Activated CD4-positive, alpha-beta T cell treated with anti-CD3 and anti-CD28 coated beads, Interleukin-2, amount 10 ng/mL, durations not matched to agents 24 days and 14 days (primary cell): ENCODE results near the gene NKX2-2. TPM values are rescaled to one million over a fixed set of nuclear protein-coding genes. Genes with fewer than 3 reads are reported as not detected.
A peak's percentile ranks its signal among the peaks of the same experiment; 100 is the strongest.

Experiments used
- DNase-seq: peaks from one replicate; pipeline ENCODE4 v3.0.0; 2022
- H3K27ac Mint-ChIP-seq: one replicate; pipeline ENCODE4 v1.8.0; 2022; ENCODE audit warnings: mild to moderate bottlenecking, mixed read lengths
- H3K27me3 Mint-ChIP-seq: one replicate; pipeline ENCODE4 v1.8.0; 2022; ENCODE audit warnings: mixed read lengths
- H3K36me3 Mint-ChIP-seq: one replicate; pipeline ENCODE4 v1.8.0; 2022; ENCODE audit warnings: low read depth, mild to moderate bottlenecking, mixed read lengths
- H3K4me1 Mint-ChIP-seq: one replicate; pipeline ENCODE4 v1.8.0; 2021; ENCODE audit warnings: mixed read lengths
- H3K4me3 Mint-ChIP-seq: one replicate; pipeline ENCODE4 v1.8.0; 2022; ENCODE audit warnings: mild to moderate bottlenecking, moderate library complexity, mixed read lengths
- H3K9me3 Mint-ChIP-seq: one replicate; pipeline ENCODE4 v1.8.0; 2021; ENCODE audit warnings: mixed read lengths
- intact Hi-C: fragments of 100-400 bp; cut with micrococcal nuclease; formaldehyde crosslinking; loops from one replicate; pipeline ENCODE4 v1.15.1; 2023
- total RNA-seq: library from RNA; stranded (reverse); gene quantifications from 2 replicates; pipeline ENCODE4 v1.2.3, GENCODE V29; 2022

NKX2-2 gene
- total RNA-seq, 1 donor from 2014 or later: not detected

GRCh38 chr20:21517566-21518277 lies 3.9 kb upstream of the NKX2-2 start:
- DNase-seq: no peak
- H3K4me3 Mint-ChIP-seq: peak overlapping the region; percentile 33

GRCh38 chr20:21516861-21517565 lies 3.1 kb upstream of the NKX2-2 start:
- no peak overlapping the region for H3K4me3 Mint-ChIP-seq
- H3K36me3 Mint-ChIP-seq: peaks cover 9% of the 10 kb centered on the region
- peaks cover 9% of the 10 kb centered on the region for H3K9me3 Mint-ChIP-seq
- peak overlapping the region; percentile 45 for H3K27ac Mint-ChIP-seq
- H3K27me3 Mint-ChIP-seq: peaks cover 75% of the 10 kb centered on the region
- no peak for DNase-seq
- peaks cover 19% of the 10 kb centered on the region for H3K4me1 Mint-ChIP-seq
- intact Hi-C loops: loop anchor here (5.0 kb wide), 1 partner anchor 1065 kb away; the partner anchor contains the start of gene FOXA2

More at GRCh38 chr20:21517566-21518277, 3.9 kb upstream of the NKX2-2 start:
- peaks cover 17% of the 10 kb centered on the region for H3K4me1 Mint-ChIP-seq
- intact Hi-C loops: loop anchor here (2.0 to 5.0 kb wide), 2 partner anchors 191 to 1065 kb away; partner anchors contain the start of gene FOXA2
- H3K27me3 Mint-ChIP-seq: peaks cover 72% of the 10 kb centered on the region
- peak overlapping the region; percentile 74 for H3K27ac Mint-ChIP-seq
- H3K9me3 Mint-ChIP-seq: peaks cover 9% of the 10 kb centered on the region
- H3K36me3 Mint-ChIP-seq: peaks cover 9% of the 10 kb centered on the region

- intact Hi-C loops: loop anchor here (5.0 kb wide), 1 partner anchor 1066 kb away; the partner anchor contains the start of gene FOXA2
- Mint-ChIP-seq H3K36me3 (peaks cover 9% of the 10 kb centered on the region), H3K9me3 (peaks cover 9% of the 10 kb centered on the region), H3K4me1 (peaks cover 21% of the 10 kb centered on the region), H3K27ac (peak overlapping the region; percentile 42), H3K27me3 (peaks cover 77% of the 10 kb centered on the region), H3K4me3 (no peak overlapping the region)
- no peak for DNase-seq
These were observed 2.3 kb upstream of the NKX2-2 start for GRCh38 chr20:21516180-21516567.

GRCh38 chr20:21515300-21516179 lies 1.7 kb upstream of the NKX2-2 start:
- H3K27ac Mint-ChIP-seq: peak overlapping the region; percentile 25
- peaks cover 17% of the 10 kb centered on the region for H3K4me1 Mint-ChIP-seq
- H3K4me3 Mint-ChIP-seq: no peak overlapping the region
- H3K36me3 Mint-ChIP-seq: peaks cover 6% of the 10 kb centered on the region
- intact Hi-C loops: loop anchor here (5.0 kb wide), 1 partner anchor 1067 kb away; the partner anchor contains the start of gene FOXA2
- no peak for DNase-seq
- H3K27me3 Mint-ChIP-seq: peaks cover 74% of the 10 kb centered on the region
- peaks cover 7% of the 10 kb centered on the region for H3K9me3 Mint-ChIP-seq

- Mint-ChIP-seq H3K27ac (no peak overlapping the region), H3K27me3 (peaks cover 74% of the 10 kb centered on the region), H3K4me1 (peaks cover 22% of the 10 kb centered on the region), H3K9me3 (peaks cover 7% of the 10 kb centered on the region), H3K4me3 (no peak overlapping the region), H3K36me3 (peaks cover 6% of the 10 kb centered on the region)
- intact Hi-C loops: loop anchor here (5.0 kb wide), 1 partner anchor 1068 kb away; the partner anchor contains the start of gene FOXA2
- DNase-seq: no peak
These were observed 838 bp upstream of the NKX2-2 start for GRCh38 chr20:21514553-21515251.

GRCh38 chr20:21513181-21513663 lies 642 bp downstream of the NKX2-2 start:
- Mint-ChIP-seq H3K4me3 (no peak overlapping the region), H3K36me3 (peaks cover 8% of the 10 kb centered on the region), H3K9me3 (peaks cover 10% of the 10 kb centered on the region), H3K27ac (peak overlapping the region; percentile 48), H3K27me3 (peaks cover 73% of the 10 kb centered on the region), H3K4me1 (peaks cover 26% of the 10 kb centered on the region)
- DNase-seq: no peak
- intact Hi-C loops: loop anchor here (2.0 kb wide), 1 partner anchor 188 kb away; no protein-coding TSS in a partner anchor

- DNase-seq: peak; percentile 63
- intact Hi-C loops: loop anchor here (2.0 kb wide), 1 partner anchor 188 kb away; no protein-coding TSS in a partner anchor
- Mint-ChIP-seq H3K4me1 (peaks cover 24% of the 10 kb centered on the region), H3K36me3 (peaks cover 9% of the 10 kb centered on the region), H3K27ac (peak overlapping the region; percentile 48), H3K27me3 (peaks cover 73% of the 10 kb centered on the region), H3K9me3 (peaks cover 10% of the 10 kb centered on the region), H3K4me3 (no peak overlapping the region)
These were observed 1.2 kb downstream of the NKX2-2 start for GRCh38 chr20:21512634-21513180.

GRCh38 chr20:21511850-21512633 lies 1.8 kb downstream of the NKX2-2 start:
- DNase-seq: peak; percentile 65
- intact Hi-C loops: loop anchor here (2.0 kb wide), 1 partner anchor 189 kb away; no protein-coding TSS in a partner anchor
- H3K9me3 Mint-ChIP-seq: peaks cover 10% of the 10 kb centered on the region
- H3K36me3 Mint-ChIP-seq: peaks cover 9% of the 10 kb centered on the region
- H3K4me3 Mint-ChIP-seq: peak overlapping the region; percentile 54
- H3K4me1 Mint-ChIP-seq: peaks cover 24% of the 10 kb centered on the region
- H3K27me3 Mint-ChIP-seq: peaks cover 73% of the 10 kb centered on the region
- peak overlapping the region; percentile 78 for H3K27ac Mint-ChIP-seq

GRCh38 chr20:21511485-21511849 lies 2.4 kb downstream of the NKX2-2 start:
- Mint-ChIP-seq H3K36me3 (peaks cover 9% of the 10 kb centered on the region), H3K27ac (peak overlapping the region; percentile 63)

GRCh38 chr20:21510414-21511384 lies 3.2 kb downstream of the NKX2-2 start:
- peak; percentile 67 for DNase-seq
- H3K9me3 Mint-ChIP-seq: peaks cover 4% of the 10 kb centered on the region
- H3K27ac Mint-ChIP-seq: peak overlapping the region; percentile 53
- intact Hi-C loops: no loop called here
- peaks cover 5% of the 10 kb centered on the region for H3K36me3 Mint-ChIP-seq
- H3K4me1 Mint-ChIP-seq: peaks cover 21% of the 10 kb centered on the region
- peaks cover 67% of the 10 kb centered on the region for H3K27me3 Mint-ChIP-seq
- peak overlapping the region; percentile 77 for H3K4me3 Mint-ChIP-seq

More at GRCh38 chr20:21511485-21511849, 2.4 kb downstream of the NKX2-2 start:
- DNase-seq: no peak
- H3K4me1 Mint-ChIP-seq: peaks cover 25% of the 10 kb centered on the region
- intact Hi-C loops: no loop called here
- H3K27me3 Mint-ChIP-seq: peaks cover 73% of the 10 kb centered on the region
- H3K4me3 Mint-ChIP-seq: no peak overlapping the region
- H3K9me3 Mint-ChIP-seq: peaks cover 10% of the 10 kb centered on the region
